ENCODE results near the gene TTC33.
"Not testable (repeated sequence)": the region's sequence is repeated elsewhere in the genome, so short reads cannot be mapped to it uniquely, and the experiment has no call there.

TTC33 gene

DNA sequence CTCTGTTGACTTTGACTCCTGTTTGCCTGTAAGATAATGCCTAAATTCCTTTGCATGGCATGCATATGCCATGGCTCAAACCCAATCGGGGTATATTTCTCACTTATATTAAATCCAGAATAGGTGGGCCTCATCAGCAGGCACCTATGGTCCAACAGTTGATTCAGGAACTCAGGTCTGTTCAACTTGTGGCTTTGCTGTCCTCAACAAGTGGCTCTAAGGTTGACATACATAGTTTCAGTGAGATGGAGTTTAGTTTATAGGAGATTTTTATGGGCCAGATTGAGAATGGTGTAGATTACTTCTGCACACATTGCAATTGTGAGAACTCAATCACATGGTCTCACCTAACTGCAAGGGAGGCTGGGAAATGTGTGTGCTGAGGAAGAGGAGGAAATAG, 107.6 kb downstream of the TTC33 start:
- DNase-seq = no peak

DNA sequence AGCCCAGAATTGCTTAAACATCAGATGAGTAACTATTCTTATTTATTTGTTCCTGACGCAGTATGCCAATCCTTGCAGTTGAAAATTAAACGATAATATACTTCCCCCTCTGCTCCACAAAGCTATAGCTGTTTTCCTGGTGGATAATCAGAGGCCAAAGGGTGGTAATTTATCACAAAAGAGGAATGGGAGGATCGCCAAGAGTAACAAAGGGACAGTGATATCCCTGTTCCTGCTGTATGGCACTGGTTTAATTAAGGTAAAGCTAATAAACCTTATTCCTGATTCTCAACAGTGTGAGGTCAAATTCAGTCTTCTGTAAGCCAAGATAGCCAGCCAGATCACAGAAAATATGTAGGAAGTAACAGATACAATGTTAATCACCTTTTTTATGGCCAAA, 109.5 kb downstream of the TTC33 start:
- no peak for DNase-seq

GRCh38 chr5:40639531-40639930, 116.2 kb downstream of the TTC33 start:
- not testable (repeated sequence) for DNase-seq

GRCh38 chr5:40634593-40634992, 121.2 kb downstream of the TTC33 start:
- DNase-seq = no peak

DNA sequence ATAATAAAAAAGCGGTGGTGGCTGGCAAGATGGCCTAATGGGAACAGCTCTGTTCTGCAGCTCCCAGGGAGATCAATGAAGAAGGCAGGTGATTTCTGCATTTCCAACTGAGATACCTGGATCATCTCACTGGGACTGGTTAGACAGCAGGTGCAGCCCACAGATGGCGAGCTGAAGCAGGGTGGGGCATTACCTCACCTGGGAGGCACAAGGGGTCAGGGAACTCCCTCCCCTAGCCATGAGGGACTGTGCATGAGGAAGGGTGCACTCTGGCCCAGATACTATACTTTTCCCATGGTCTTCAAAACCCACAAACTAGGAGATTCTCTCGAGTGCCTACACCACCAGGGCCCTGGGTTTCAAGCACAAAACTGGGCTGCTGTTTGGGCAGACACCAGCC, 121.6 kb downstream of the TTC33 start:
- DNase-seq = no peak

GRCh38 chr5:40631236-40631635, 124.5 kb downstream of the TTC33 start:
- no peak for DNase-seq

DNA sequence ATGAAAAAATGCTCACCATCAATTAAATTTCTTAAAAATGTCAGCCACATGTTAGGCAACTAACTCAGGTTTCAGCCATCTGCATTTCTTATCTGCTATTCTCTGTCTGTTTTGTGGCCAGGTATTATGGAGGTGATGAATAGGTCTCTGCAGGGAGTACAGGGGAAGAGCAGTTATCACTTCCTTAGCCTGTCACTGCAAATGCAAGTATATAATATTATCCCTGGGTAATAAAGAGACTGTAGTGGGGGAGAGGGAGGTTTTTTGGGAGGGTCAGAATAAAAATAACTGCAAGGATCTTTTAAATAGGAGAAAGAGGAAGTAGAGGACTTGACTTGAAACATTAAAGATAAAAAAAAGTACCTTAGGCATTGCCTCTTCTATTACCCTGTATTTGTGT, 125.6 kb downstream of the TTC33 start:
- no peak for DNase-seq

DNA sequence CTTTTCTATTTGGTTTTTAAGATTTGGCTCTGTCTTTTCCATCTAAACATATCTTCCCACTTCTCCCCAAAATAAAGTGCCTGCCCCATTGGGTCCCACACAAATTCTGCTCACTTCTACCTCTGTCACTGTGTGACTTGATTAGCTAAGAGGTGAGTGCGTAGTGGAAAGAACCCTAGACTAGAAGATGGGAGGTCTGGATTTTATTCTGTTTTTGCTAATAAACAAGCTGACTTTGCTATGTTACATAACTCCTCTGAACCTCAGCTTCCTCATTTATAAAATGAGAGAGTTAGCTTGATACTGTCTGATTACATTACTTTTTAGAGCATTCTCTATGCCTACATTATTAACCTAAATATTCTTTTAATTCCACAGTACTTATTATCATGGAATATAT, 127.4 kb downstream of the TTC33 start:
- DNase-seq = no peak

DNA sequence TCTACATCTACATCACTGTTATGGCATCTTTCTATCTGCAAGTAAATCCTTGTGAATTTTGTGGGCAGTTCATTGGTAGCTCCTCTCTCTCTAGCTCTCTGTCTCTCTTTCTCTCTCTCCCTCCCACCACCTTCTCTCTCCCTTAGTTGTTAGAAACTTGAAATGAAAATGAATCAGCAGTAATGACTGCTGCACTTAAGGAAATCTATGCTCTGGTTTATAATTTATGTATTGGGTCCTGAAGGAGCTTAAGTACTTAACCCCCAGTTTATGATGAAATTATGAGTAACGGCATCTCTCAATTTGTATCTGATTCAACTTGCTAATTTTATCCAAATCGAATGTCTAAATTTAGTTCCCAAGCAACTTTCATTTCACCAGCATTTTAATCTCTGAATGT, 128.1 kb downstream of the TTC33 start:
- no peak for DNase-seq

- DNase-seq = no peak
Observed at GRCh38 chr5:40626801-40627200, 129.0 kb downstream of the TTC33 start.

DNA sequence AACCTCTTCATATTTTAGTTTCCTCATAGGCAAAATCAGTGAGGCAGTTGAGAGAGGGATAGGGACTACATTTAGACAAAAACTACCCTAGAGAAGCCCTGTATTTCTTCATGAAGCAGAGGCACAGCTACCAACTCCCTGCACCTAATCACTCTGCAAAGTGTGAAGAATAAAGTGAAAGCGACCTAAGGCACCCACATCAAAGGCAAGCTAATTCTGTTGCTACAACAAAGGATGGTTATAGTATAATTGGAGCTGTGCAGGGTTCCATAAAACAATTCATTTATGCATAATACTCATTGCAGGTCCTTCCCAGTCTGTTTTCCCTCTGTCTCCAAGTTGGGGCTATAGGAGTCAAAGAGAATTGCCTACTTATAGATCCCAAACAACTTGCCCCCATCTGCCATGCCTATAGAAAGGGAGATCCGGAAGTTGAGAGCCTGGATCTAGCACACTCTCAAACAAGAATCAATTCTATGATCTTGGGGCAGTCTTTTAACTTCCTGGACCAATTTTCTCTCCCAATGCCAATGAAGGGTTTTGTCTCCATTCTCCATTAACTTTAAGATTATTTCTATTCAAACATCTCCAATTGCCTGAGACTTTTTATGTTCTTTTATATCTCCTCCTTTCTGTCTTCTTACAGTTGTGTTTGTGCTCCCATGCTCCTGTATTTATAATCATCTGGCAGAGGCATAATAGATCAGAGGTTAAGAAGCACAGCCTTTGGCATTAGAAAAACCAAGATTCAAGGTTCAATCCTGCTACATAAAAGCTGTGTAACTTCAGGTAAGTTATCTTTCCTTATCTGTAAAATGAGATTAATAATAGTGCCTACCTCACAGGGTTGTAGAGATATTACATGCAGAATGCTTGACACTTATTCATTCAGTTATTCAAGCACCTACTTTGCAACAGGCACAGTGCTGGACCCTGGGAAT, 132.0 kb downstream of the TTC33 start:
- DNase-seq = no peak

GRCh38 chr5:40622463-40623252, 133.1 kb downstream of the TTC33 start:
- DNase-seq = no peak

DNA sequence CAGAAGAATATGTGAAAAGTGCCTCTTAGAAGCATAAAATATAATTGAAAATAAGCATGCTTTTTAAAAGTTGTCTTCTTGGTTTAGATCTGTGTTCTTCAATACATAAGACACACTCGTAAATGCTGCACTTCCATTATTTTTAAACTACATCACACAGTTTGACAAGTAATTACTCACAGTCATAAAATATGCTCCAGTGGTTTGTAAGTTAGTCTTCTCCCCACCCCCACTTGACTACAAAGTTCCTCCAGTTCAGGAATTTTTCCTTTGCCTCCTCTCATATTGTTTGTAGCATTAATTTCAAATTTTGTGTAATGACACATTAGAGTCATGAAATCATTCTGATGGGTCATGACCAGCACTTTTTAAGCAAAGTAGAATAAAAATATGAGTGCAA, 136.3 kb downstream of the TTC33 start:
- no peak for DNase-seq

GRCh38 chr5:40618926-40619325, 136.8 kb downstream of the TTC33 start:
- no peak for DNase-seq

DNA sequence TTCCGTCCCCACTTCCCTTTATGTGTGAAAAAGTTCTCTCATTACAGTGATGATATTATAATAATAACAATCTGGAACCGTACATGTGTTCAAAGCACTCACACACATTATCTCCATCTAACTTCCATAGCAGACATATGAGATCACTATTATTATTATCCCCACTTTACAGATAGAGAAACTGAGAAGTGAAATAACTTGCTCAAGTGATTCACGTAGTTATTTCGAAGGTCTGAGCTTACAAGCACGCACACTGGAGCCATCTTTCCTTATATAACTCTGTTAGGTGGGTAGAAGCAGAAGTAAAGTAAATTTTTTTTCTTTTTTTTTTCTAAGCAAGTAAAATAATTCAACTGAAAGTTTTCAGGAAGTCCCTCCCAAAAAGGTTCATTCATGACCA, 139.0 kb downstream of the TTC33 start:
- DNase-seq = no peak

DNA sequence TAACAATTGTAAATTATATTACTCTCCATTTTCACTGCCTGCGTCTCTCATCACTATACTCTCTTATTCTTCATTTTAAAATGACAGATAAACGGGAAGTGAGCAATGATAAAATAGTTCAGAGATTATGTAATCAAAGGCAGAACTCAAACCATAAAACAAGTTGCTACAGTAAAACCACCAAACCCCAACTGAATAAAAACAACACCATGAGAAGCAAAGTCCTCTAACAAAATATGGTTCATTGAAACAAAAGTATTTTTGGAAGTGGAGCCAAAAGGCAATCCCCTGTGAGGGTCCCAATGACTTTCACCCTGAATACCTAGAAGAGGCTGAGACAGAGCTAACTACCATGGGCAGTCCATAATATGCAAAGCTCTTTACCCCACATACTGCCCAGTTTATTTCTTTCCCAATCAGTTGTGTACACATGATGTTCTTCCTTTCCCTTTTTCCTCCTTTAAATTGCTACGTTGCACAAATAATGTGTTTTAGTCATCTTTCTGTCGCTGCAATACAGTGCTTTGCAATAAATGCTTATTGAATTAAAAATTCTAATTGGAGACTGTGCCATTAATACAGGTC, 140.1 kb downstream of the TTC33 start:
- DNase-seq = no peak

GRCh38 chr5:40614923-40615585, 140.7 kb downstream of the TTC33 start:
- DNase-seq = no peak

GRCh38 chr5:40614466-40614865, 141.3 kb downstream of the TTC33 start:
- no peak for DNase-seq

DNA sequence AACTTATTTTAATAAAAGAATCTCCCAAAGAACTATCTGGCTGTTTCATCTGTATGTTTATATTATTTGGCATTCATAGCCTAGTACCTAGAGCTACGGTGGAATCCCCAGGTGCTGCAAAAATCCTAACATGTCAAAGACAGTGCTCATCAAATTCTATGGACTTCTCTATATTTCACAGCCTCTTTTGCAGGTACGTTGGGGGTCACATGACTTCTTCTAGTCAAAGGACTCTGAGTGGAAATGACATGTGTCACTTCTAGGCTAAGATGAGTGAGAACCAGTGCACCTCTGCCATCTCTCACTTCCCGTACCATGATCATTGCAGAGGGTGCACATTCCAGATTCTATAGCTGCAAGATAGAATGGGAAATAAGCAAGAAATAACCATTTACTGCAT, 148.6 kb downstream of the TTC33 start:
- DNase-seq = no peak

DNA sequence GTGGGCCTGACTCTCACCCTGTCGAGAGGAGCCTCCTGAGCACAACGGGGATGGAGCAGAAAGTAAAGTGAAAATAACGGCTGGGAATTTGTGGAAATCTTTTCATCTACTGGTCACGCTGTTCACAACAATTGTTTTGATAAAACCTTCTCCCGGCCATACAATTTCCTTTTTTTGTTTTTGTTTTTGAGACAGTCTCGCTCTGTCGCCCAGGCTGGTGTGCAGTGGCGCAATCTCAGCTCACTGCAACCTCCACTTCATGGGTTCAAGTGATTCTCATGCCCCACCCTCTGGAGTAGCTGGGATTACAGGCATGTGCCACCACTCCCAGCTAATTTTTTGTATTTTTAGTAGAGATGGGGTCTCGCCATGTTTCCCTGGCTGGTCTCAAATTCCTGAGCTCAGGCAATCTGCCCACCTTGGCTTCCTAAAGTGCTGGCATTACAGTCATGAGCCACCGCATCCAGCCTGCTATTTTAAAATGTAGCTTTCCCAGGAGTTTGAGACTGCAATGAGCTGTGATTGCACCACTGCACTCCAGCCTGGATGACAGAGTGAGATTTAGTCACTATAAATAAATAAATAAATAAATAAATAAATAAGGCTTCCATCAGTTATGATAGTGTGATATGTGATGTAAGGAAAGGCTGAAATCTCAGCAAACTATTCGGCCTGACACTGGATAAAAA, 149.5 kb downstream of the TTC33 start:
- DNase-seq = no peak

GRCh38 chr5:40605295-40605958, 150.3 kb downstream of the TTC33 start:
- no peak for DNase-seq

DNA sequence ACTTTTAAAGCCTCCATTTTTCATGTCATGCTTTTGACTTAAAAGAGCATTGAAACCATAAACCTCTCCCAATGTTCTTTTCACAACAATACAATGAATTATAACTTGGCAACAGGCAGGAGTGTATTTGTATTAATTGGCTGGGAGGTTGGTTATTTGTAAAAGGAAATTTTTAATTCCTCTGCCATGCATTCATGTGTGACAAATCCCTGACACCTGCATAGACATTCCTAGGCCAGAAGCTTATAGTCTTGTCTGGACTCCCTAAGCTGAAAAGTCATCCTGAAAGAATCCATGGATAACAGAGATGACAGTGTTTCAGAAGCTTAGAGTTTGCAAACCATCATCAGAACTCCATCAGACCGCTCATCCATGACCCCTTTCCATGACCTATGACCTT, 152.4 kb downstream of the TTC33 start:
- DNase-seq = no peak

Data from NCI-H1930 (cell line).